ENCODE data around the gene SAMD11.
A peak's percentile ranks its signal among the peaks of the same experiment; 100 is the strongest.

SAMD11 gene

DNA sequence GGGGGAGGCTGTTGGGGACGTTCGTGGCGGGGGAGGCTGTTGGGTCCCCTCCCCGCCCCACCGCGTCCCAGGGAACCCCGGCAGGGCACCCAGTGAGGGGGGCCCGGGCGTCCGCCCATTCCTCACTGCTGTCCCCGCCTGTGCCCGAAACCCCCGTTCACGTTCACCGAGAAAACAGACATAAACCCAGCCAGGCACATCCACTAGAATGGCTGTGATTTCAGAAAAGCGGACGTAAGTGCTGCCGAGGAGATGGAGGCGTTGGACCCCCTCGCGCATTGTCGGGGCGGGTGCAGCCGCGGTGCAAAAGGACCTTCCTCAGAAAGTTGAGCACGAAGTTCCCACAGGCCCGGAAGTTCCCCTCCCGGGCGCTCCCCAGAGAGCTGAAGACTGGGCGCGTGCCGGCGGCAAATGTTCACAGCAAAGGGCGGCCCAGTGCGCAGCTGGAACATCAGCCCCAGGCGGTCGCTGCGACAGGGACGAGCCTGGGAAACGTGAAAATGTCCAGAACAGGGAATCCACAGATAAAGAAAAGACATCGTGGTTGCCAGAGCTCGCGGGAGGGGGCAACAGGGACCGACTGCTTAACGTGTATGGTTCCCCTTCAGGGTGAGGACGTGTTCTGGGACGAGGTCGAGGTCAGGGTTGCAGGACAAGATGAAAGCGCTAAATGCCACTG lies 18.5 kb upstream of the SAMD11 start:
- Mint-ChIP-seq H3K9me3 (peaks cover 4% of the 10 kb centered on the region), H3K36me3 (ENCODE audit: low read depth) (peaks cover 5% of the 10 kb centered on the region), H3K27me3 (ENCODE audit: low read depth, poor library complexity) (peaks cover 68% of the 10 kb centered on the region), H3K27ac (no peak overlapping the region), H3K4me3 (peak overlapping the region; percentile 81), H3K4me1 (peaks cover 36% of the 10 kb centered on the region)
- TF ChIP-seq, protein P1, sequence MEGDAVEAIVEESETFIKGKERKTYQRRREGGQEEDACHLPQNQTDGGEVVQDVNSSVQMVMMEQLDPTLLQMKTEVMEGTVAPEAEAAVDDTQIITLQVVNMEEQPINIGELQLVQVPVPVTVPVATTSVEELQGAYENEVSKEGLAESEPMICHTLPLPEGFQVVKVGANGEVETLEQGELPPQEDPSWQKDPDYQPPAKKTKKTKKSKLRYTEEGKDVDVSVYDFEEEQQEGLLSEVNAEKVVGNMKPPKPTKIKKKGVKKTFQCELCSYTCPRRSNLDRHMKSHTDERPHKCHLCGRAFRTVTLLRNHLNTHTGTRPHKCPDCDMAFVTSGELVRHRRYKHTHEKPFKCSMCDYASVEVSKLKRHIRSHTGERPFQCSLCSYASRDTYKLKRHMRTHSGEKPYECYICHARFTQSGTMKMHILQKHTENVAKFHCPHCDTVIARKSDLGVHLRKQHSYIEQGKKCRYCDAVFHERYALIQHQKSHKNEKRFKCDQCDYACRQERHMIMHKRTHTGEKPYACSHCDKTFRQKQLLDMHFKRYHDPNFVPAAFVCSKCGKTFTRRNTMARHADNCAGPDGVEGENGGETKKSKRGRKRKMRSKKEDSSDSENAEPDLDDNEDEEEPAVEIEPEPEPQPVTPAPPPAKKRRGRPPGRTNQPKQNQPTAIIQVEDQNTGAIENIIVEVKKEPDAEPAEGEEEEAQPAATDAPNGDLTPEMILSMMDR (IDR thresholded peaks at IDR 0.05), result no peak
- DNase-seq, result peak; percentile 64

DNA sequence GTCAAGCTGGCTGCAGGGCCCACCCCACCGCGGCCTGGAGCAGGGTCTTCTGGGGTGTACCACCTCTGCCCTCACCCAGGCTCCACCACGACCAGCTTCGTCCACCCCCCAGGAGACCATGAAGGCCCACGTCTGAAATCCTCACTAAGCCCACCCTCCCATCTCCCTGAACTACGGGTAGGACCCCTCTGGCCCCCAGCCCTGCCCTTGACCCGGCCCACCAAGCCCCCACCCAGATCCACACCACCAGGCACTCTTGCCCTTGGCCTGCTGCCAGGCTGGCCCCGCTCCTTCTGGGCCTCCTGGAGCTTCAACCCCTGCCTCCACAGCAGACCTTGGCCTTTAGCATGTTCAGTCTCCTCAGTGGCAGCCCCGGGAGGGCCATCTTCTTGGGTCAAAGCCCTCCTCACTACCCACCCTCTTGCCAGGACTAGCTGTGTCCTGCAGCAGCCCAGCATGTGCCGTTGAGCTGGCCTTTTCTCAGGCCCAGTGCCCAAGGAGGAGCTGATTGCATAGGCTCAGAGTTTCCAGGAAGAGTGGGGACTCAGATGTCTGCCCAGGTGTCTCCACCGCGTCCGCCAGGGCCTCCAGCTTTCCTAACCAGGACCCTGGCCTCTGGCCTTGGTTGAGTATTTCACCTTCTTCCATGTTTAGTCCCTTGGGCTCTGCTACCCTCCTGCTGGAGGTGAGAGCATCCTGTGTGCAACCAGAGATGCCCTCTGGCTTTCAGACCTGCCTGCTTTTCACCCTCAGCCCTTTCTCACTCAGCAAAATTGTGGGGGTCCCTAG lies 17.7 kb upstream of the SAMD11 start:
- Mint-ChIP-seq H3K9me3 (peaks cover 4% of the 10 kb centered on the region), H3K27ac (no peak overlapping the region), H3K36me3 (ENCODE audit: low read depth) (peaks cover 5% of the 10 kb centered on the region), H3K27me3 (ENCODE audit: low read depth, poor library complexity) (peaks cover 60% of the 10 kb centered on the region), H3K4me1 (peaks cover 42% of the 10 kb centered on the region), H3K4me3 (peak overlapping the region; percentile 81)
- no peak for DNase-seq
- TF ChIP-seq, protein P1 (IDR thresholded peaks at IDR 0.05), result no peak

- Mint-ChIP-seq H3K4me1 (peaks cover 50% of the 10 kb centered on the region), H3K36me3 (ENCODE audit: low read depth) (peaks cover 5% of the 10 kb centered on the region), H3K9me3 (peaks cover 4% of the 10 kb centered on the region), H3K27me3 (ENCODE audit: low read depth, poor library complexity) (peaks cover 58% of the 10 kb centered on the region), H3K4me3 (peak overlapping the region; percentile 81), H3K27ac (no peak overlapping the region)
- TF ChIP-seq, protein P1 (IDR thresholded peaks at IDR 0.05), result no peak
- no peak for DNase-seq
Measured at GRCh38 chr1:906600-907420, 16.9 kb upstream of the SAMD11 start.

GRCh38 chr1:907611-908451 lies 15.9 kb upstream of the SAMD11 start:
- peaks cover 61% of the 10 kb centered on the region for H3K4me1 Mint-ChIP-seq
- DNase-seq, result no peak
- peaks cover 5% of the 10 kb centered on the region for H3K36me3 Mint-ChIP-seq (ENCODE audit: low read depth)
- peak overlapping the region; percentile 74 for H3K27ac Mint-ChIP-seq
- peaks cover 58% of the 10 kb centered on the region for H3K27me3 Mint-ChIP-seq (ENCODE audit: low read depth, poor library complexity)
- H3K4me3 Mint-ChIP-seq, result peak overlapping the region; percentile 34
- peaks cover 4% of the 10 kb centered on the region for H3K9me3 Mint-ChIP-seq
- TF ChIP-seq, protein P1 (IDR thresholded peaks at IDR 0.05), result no peak

- Mint-ChIP-seq H3K4me1 (peaks cover 68% of the 10 kb centered on the region), H3K4me3 (no peak overlapping the region), H3K36me3 (ENCODE audit: low read depth) (peaks cover 5% of the 10 kb centered on the region), H3K27me3 (ENCODE audit: low read depth, poor library complexity) (peaks cover 54% of the 10 kb centered on the region), H3K9me3 (peaks cover 4% of the 10 kb centered on the region), H3K27ac (no peak overlapping the region)
- TF ChIP-seq, protein P1 (IDR thresholded peaks at IDR 0.05), result no peak
- no peak for DNase-seq
Measured at GRCh38 chr1:908661-909060, 15.1 kb upstream of the SAMD11 start.
